RWPE2 (cell line): Measurements from ENCODE around the gene RNF19B.

Source experiments
- ATAC-seq: fragments of 200-7000 bp; cut with Tn5 transposase; 3 replicates; pipeline ENCODE4 v1.9.1; 2021; ENCODE audit warnings: low read depth
- DNase-seq: peaks from one replicate; pipeline ENCODE4 v3.0.0-alpha.2; 2020; ENCODE audit warnings: low spot score
- H3K27ac ChIP-seq: fragments of 450-650 bp; 2 replicates; pipeline ENCODE4 v1.5.1; 2017; ENCODE audit warnings: mild to moderate bottlenecking; ENCODE audit not compliant: poor library complexity, severe bottlenecking
- H3K27me3 ChIP-seq: fragments of 250-450 bp; sonication (Bioruptor Pico); 2 replicates; pipeline ENCODE4 v1.5.1; 2021; ENCODE audit warnings: mild to moderate bottlenecking, moderate library complexity; ENCODE audit not compliant: insufficient read depth, poor library complexity, severe bottlenecking
- H3K36me3 ChIP-seq: fragments of 250-450 bp; sonication (Bioruptor Pico); 2 replicates; pipeline ENCODE4 v1.5.1; 2020; ENCODE audit warnings: low read depth, mild to moderate bottlenecking, moderate library complexity
- H3K4me1 ChIP-seq: fragments of 250-450 bp; sonication (Bioruptor Pico); 2 replicates; pipeline ENCODE4 v1.5.1; 2021; ENCODE audit warnings: mild to moderate bottlenecking, moderate library complexity; ENCODE audit not compliant: insufficient read depth, poor library complexity, severe bottlenecking
- H3K4me3 ChIP-seq: fragments of 250-450 bp; sonication (Bioruptor Pico); 2 replicates; pipeline ENCODE4 v1.5.1; 2021; ENCODE audit warnings: mild to moderate bottlenecking, moderate library complexity; ENCODE audit not compliant: severe bottlenecking
- H3K9me3 ChIP-seq: fragments of 250-450 bp; sonication (Bioruptor Pico); 2 replicates; pipeline ENCODE4 v1.5.1; 2021; ENCODE audit warnings: mild to moderate bottlenecking, moderate library complexity; ENCODE audit not compliant: severe bottlenecking
- CTCF ChIP-seq: fragments of 450-650 bp; IDR thresholded peaks from one replicate; pipeline ENCODE4 v1.5.1; 2017; ENCODE audit warnings: mild to moderate bottlenecking, moderate library complexity; ENCODE audit not compliant: poor library complexity, severe bottlenecking

The RNF19B gene

GRCh38 chr1:32963746-32964460 is 706 bp downstream of the RNF19B start:
- no peaks in the 10 kb centered on the region for H3K9me3 ChIP-seq
- no peak for TF ChIP-seq CTCF
- H3K27me3 ChIP-seq: no peaks in the 10 kb centered on the region
- no peaks in the 10 kb centered on the region for H3K36me3 ChIP-seq
- DNase-seq (peak; percentile 87), ATAC-seq (peak; percentile 59)
- peaks cover 8% of the 10 kb centered on the region for H3K4me1 ChIP-seq
- H3K4me3 ChIP-seq: peak overlapping the region; percentile 72
- H3K27ac ChIP-seq: peak overlapping the region; percentile 50

- Histone ChIP-seq H3K36me3 (no peaks in the 10 kb centered on the region), H3K4me3 (peak overlapping the region; percentile 72), H3K27ac (peak overlapping the region; percentile 50), H3K27me3 (no peaks in the 10 kb centered on the region), H3K9me3 (no peaks in the 10 kb centered on the region), H3K4me1 (peaks cover 8% of the 10 kb centered on the region)
- ATAC-seq: no peak
- TF ChIP-seq CTCF: no peak
- no peak for DNase-seq
Measured at GRCh38 chr1:32962248-32962896, 2.2 kb downstream of the RNF19B start.

- ATAC-seq (no peak), DNase-seq (no peak)
- Histone ChIP-seq H3K27ac (no peak overlapping the region), H3K4me3 (no peak overlapping the region), H3K27me3 (no peaks in the 10 kb centered on the region), H3K9me3 (no peaks in the 10 kb centered on the region), H3K36me3 (no peaks in the 10 kb centered on the region; the same call in 1 of the 2 replicates), H3K4me1 (peaks cover 8% of the 10 kb centered on the region)
- TF ChIP-seq CTCF: no peak
Measured at GRCh38 chr1:32960819-32961355, 3.7 kb downstream of the RNF19B start.

- no peak overlapping the region for H3K4me3 ChIP-seq
- H3K9me3 ChIP-seq: no peaks in the 10 kb centered on the region
- peaks cover 8% of the 10 kb centered on the region for H3K4me1 ChIP-seq
- no peaks in the 10 kb centered on the region; the same call in 1 of the 2 replicates for H3K36me3 ChIP-seq
- no peak overlapping the region for H3K27ac ChIP-seq
- DNase-seq: no peak
- no peaks in the 10 kb centered on the region for H3K27me3 ChIP-seq
- TF ChIP-seq CTCF: no peak
- no peak for ATAC-seq
Measured at GRCh38 chr1:32960342-32960741, 4.3 kb downstream of the RNF19B start.

- Histone ChIP-seq H3K4me3 (no peak overlapping the region), H3K9me3 (no peaks in the 10 kb centered on the region), H3K36me3 (no peaks in the 10 kb centered on the region; the same call in 1 of the 2 replicates), H3K27ac (no peak overlapping the region), H3K27me3 (no peaks in the 10 kb centered on the region), H3K4me1 (peaks cover 21% of the 10 kb centered on the region)
- TF ChIP-seq CTCF: no peak
- DNase-seq: no peak
- no peak for ATAC-seq
Measured at GRCh38 chr1:32958827-32959226, 5.8 kb downstream of the RNF19B start.
